Stimulated activated CD8-positive, alpha-beta memory T cell treated with anti-CD3 and anti-CD28 coated beads, Interleukin-15, amount 100 ng/mL, for 4 hours (primary cell): ENCODE data around the gene UBE2D3.
"Not testable (repeated sequence)": the region's sequence is repeated elsewhere in the genome, so short reads cannot be mapped to it uniquely, and the experiment has no call there.

Source experiments
- DNase-seq, 2 donors: peaks; one replicate each; pipeline ENCODE4 v3.0.0-alpha.2; 2020; ENCODE audit warnings: low read depth in 2 of 2

Gene UBE2D3

GRCh38 chr4:102832105-102832504, 4.8 kb upstream of the UBE2D3 start:
- no peak for DNase-seq

DNA sequence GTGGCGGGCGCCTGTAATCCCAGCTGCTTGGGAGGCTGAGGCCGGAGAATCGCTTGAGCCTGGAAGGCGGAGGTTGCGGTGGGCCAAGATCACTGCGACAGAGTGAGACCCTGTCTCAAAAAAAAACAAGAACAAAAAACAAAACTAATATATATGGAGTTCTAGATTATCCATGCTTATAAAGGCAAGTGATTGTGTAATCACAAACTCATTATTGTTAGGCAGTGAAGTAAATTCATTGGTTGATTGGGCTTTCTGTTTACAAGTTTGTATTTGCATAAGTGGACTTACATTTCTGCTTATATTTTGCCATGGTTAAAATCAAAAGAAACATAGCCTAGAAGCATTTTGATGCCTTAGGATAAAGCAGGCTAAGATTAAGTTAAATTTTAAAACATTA, 2.5 kb upstream of the UBE2D3 start:
- DNase-seq = no peak

DNA sequence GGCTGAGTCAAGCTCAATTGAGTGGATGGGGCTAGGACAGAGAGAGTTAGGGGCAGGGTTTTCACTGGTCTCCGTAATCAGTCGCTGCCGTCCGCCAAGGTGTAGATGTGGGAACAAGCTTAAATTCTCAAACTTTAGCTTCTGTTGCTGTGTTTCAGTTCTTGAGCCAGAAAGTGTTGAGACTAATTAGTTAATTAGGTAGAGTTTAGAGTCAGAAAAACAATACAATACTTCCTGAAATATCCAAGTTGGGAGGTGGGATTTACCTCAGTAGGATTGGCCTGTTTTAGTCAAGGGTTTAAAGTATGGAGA, 1.1 kb upstream of the UBE2D3 start:
- no peak for DNase-seq

DNA sequence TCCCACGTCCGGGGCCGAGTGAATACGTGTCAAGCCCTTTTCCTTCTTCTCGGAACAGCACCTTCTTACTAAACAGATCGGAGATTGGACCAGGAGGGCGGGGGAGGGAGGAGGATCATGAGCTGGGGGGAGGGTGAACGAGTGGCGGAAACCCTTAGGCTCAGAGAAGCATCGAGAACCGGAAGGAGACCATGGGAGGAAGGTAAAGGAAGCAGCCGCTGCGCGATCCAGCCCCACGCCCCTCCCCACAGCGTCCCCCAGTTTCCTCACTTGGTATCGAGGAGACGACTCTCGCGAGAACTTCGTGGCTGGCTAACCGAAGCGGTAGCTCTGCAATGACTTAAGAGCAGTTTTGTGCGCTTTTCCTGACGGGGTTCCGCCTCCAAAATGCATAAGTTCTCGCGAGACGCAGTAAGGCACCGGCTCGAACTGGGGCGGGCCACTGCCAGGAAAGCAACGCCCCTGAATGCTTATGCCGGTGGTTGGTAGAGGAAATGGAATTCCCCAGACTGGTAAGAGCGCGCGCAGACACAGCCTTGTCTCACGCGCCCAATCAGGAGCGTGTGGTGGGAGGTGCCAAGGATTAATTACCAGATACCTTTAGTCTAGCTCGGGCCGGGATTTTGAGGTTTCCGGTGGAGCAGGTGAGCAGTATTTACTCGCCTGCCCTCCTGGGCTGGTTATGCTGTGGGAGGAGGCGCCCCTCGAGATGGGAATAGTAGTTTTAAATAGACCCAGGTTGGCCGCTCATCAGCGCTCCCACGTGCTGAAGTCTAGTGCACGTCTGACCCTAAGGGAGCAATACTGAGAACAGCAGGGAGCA, 534 bp upstream of the UBE2D3 start:
- DNase-seq = peak; percentile 95 to 99

DNA sequence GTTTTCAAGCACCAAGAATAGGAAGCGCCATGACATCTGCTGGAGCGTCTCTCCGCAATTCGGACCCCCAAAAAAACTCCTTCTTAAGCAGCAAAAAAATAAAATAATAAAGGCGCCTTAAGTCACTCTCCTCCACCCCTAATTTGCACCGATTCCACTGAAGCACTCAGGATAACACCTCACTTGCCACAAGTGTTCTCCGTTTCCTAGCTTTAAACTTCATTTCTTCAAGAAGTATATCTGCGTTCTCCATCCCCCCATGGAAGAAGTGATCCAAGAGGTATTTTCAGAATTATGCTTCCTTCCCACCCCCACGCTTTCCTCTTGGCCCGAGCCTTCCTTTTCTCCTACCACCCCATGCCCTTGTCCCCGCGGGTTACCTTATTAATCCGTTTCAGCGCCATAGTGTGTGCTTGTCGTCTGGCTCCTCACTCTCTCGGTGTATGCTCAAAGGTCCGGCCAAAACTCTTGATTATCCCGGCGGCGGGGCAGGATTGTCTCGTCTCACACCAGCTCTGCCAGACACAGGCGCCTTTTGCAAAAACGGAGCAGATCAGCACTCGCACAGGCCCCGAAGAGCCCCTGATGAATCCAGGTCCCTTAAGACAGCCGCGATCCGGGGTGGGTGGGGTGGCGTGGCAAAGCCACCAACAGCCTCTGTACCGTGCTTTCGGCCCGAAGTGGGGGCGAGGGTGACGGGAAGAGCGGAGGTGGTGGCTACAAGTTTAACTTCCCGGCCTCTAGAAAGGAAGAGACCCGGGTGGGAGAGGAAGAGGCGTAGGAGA, 1.1 kb downstream of the UBE2D3 start:
- DNase-seq = peak in 1 of 2 donors; percentile 57

DNA sequence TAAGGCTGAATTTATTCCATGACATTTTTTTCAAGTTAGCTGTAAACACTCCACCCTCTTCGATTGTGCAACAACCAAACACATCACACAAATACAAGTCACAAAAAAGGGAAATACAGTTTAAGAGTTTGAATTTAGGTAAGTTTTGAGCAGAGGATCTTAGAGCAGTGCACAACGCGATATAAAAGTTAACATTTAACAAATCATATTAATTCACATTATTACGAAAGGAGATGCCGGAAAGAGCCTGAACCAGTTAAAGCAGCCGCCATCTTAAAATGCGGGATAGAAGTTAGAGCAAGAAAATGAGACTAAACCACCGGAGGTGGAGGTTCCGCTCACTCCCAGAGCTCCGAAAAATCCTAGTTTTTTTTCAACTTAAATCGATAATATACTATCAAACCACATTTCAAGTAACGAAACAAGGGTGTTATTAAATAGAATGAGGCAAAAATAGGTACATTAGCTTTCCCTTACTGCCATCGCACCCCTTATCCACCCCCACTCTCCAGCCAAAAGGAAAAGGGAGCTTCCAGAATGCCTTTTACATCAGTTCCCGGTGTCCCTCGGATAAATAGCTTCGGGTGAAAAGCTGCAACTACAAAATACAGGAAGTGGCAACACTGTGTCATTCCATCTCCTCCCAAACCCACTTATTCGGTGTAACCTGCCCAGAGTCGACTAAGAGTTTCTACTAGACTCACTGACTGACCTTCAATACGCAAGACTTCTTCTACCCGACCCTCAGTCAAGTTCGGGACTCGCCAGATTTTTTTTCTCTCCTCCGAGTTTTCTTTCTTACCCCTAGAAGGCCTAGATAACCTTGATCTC, 1.9 kb downstream of the UBE2D3 start:
- DNase-seq = no peak

GRCh38 chr4:102824398-102824797, 3.0 kb downstream of the UBE2D3 start:
- no peak for DNase-seq

GRCh38 chr4:102823897-102824296, 3.5 kb downstream of the UBE2D3 start:
- DNase-seq = no peak

DNA sequence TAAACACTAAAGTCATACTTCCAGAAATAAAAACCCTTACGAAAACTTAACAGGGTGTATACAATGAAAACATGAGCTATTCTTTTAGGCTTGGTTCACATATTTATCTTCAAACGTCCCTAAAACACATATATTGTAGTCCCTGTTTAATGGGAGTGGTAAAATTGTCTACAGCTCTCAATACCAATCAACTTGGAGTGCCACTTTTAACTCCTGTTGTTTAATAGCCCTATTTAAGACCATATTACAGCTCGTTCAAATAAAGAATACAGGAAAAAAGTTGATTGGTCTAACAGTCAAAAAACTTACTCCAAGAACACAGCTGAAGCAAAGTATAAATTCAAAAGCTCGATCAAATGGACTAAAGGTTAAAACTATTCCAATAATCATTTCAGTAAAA, 3.9 kb downstream of the UBE2D3 start:
- no peak for DNase-seq

DNA sequence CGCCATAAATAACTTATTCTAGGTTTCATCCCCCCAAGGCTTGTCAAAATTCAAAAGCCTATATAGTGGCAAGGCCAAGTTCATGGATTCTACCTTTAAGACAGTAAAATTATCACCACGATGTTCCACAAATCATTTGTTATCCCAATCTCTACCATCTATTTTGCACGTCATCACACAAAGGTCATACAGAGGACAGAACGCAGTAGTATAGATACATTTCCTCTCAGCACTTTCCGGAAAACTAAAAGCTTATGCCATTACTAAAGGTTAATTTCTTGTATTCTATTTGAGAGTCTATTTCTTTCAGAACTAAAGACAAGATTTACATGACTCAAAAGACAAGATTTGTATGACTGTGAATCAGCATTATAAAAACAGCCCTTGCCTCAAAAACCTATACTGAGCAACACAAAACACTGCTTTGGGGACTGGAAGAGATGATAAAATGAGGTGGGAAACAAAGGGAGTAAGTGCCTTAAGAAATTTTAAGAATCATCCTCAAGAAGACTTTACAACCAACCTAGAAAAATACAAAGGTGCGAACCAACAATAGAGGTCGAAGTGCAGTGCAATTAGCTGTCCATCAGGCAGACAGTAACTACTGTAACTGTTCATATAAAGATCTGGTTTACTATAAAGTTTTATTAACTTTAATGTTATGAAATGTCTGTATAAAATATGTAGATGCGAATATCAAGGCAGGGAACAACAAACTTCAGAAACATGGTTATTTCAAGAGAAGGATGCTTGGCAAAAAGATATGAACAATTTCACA, 7.6 kb downstream of the UBE2D3 start:
- DNase-seq = no peak

DNA sequence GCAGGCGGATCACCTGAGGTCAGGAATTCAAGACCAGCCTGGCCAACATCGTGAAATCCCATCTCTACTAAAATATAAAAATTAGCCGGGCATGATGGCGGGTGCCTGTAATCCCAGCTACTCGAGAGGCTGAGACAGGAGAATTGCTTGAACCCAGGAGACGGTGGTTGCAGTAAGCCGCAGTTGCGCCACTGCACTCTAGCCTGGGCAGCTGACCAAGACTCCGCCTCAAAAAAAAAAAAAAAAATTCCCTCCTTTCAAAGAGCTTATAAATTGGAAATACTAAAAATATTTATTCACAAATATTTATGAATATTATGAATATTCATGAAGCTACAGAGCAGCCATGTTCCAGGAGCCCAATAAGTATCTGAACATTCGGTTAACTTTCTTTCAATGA, 8.3 kb downstream of the UBE2D3 start:
- not testable (repeated sequence) for DNase-seq

GRCh38 chr4:102817613-102818268, 9.6 kb downstream of the UBE2D3 start:
- no peak for DNase-seq

- DNase-seq = no peak
Measured at GRCh38 chr4:102817021-102817605, 10.2 kb downstream of the UBE2D3 start.

DNA sequence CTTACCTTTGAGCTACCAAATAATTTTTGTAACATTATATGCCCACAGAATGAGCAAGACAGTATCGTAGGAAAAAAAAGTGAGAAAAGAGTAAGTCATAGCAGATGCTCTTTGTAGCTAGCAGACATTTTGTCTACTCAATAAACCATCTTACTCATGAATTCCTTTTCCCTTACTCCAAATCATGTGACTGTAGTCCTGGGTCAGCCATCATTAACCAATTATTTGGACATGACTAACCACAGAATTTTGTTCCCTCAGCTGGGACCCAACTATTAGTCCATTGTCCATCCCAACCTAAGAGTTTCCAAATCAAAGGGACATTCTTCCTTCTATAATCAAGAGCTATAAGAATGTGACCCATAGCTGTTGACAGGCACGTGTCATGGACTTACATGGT, 11.4 kb downstream of the UBE2D3 start:
- DNase-seq = no peak

- no peak for DNase-seq
Measured at GRCh38 chr4:102809691-102810090, 17.7 kb downstream of the UBE2D3 start.

DNA sequence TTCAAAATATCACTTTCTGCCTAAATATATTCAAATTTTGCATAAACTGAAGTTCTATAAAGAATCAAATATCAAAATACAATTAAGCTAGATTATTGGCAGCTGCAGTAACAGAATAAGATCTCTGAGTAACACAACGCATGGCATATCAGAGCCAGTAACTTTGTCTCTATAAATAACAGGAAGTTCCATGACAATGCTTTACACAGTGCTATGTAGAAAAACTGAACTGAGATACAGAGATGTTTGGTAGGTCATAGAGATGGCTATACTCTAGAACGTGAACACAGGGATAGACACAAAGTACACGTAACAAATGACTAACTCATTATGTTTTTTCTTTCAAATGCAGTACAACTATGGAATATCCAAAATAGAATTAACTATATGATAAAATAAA, 18.2 kb downstream of the UBE2D3 start:
- no peak for DNase-seq

DNA sequence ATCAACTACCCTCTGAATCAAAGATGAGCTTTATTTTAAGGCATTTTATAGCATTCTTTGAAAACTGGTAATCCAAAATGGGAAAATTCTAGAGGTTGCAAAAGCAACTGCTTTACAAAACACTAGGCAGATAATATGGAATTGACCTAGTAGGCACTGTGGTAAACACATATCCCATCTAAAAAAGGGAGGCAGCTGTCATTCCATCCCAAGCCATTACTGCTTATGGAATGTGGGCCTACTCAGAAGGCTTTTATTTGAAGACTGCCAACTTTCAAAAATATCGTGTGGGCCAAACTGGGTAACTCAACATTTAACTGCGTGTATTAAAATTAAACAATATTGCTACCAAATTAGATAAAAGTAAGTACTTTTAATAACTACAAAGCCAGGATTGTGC, 19.3 kb downstream of the UBE2D3 start:
- DNase-seq = no peak

DNA sequence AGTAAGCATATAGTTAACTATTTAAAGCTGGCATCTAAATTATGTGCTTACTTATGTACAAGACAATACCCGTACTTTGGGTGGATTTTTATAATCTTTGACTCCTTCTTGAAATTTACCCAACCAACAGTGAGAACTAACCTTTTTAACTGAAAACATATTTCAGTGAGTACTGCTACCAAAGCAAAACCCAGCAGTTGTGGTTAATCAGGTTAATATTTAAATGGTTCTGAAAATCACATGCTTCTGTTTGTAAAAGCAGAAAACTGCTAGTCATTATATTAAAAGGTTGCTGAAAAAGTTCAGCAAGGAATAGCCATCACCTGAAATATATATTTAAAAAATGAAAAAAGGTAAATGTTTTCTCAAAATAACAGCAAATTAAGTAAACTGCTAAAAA, 20.0 kb downstream of the UBE2D3 start:
- no peak for DNase-seq

- DNase-seq = no peak
Measured at GRCh38 chr4:102799816-102800215, 27.5 kb downstream of the UBE2D3 start.

DNA sequence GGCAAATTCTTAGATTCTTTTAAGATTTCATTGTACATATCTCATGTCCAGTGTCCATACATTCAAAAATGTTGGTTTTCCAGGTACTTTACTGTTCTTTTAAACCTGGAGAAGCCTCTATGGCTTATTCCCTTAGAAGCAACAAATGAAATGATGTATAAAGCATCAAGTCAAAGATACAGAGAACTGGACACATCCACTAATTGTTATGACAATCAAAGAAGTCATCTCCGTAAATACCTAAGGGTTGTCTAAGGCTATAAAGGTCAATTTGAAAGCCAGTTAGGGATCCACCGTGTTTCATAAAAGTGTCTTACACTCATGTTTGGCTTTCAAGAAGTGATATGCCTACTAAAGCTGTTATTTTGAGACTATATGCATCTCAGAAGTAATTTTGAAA, 32.4 kb downstream of the UBE2D3 start:
- DNase-seq = no peak
